UCSD-AML1 (cell line): ENCODE results near the gene TRPM3.

Experiments used
- DNase-seq: peaks from one replicate; lab custom pipeline; 2025; ENCODE audit not compliant: unreplicated experiment; lab: John Stamatoyannopoulos, UW

TRPM3 gene

GRCh38 chr9:70835323-70835722 is 286.1 kb downstream of the TRPM3 start:
- no peak for DNase-seq

- no peak for DNase-seq
Measured at GRCh38 chr9:70832492-70832891, 288.9 kb downstream of the TRPM3 start.

GRCh38 chr9:70830618-70831017 is 290.8 kb downstream of the TRPM3 start:
- no peak for DNase-seq

GRCh38 chr9:70829591-70830265 is 291.7 kb downstream of the TRPM3 start:
- DNase-seq: no peak

- DNase-seq: no peak
Measured at GRCh38 chr9:70826562-70826961, 294.9 kb downstream of the TRPM3 start.

GRCh38 chr9:70823284-70823683 is 298.1 kb downstream of the TRPM3 start:
- DNase-seq: no peak

- no peak for DNase-seq
Measured at GRCh38 chr9:70817311-70817710, 304.1 kb downstream of the TRPM3 start.

- no peak for DNase-seq
Measured at GRCh38 chr9:70816891-70817290, 304.5 kb downstream of the TRPM3 start.

GRCh38 chr9:70816316-70816715 is 305.1 kb downstream of the TRPM3 start:
- DNase-seq: no peak

GRCh38 chr9:70814597-70814996 is 306.8 kb downstream of the TRPM3 start:
- no peak for DNase-seq

GRCh38 chr9:70813141-70813540 is 308.3 kb downstream of the TRPM3 start:
- DNase-seq: no peak

- DNase-seq: no peak
Measured at GRCh38 chr9:70811638-70812037, 309.8 kb downstream of the TRPM3 start.

- DNase-seq: no peak
Measured at GRCh38 chr9:70806875-70807274, 314.5 kb downstream of the TRPM3 start.

GRCh38 chr9:70805949-70806348 is 315.5 kb downstream of the TRPM3 start:
- no peak for DNase-seq

GRCh38 chr9:70802758-70803436 is 318.5 kb downstream of the TRPM3 start:
- DNase-seq: no peak

- no peak for DNase-seq
Measured at GRCh38 chr9:70802206-70802605, 319.2 kb downstream of the TRPM3 start.

GRCh38 chr9:70801181-70801829 is 320.1 kb downstream of the TRPM3 start:
- no peak for DNase-seq

- DNase-seq: no peak
Measured at GRCh38 chr9:70798018-70798417, 323.4 kb downstream of the TRPM3 start.

GRCh38 chr9:70795841-70796240 is 325.6 kb downstream of the TRPM3 start:
- no peak for DNase-seq

- DNase-seq: no peak
Measured at GRCh38 chr9:70792796-70793195, 328.6 kb downstream of the TRPM3 start.

- DNase-seq: no peak
Measured at GRCh38 chr9:70791936-70792335, 329.5 kb downstream of the TRPM3 start.

GRCh38 chr9:70789086-70789485 is 332.3 kb downstream of the TRPM3 start:
- DNase-seq: no peak
